SK-N-MC (cell line): ENCODE results near the gene IWS1.

Experiments
- EZH2 ChIP-seq: fragments of 200-600 bp; sonication (generic); IDR thresholded peaks from one replicate; pipeline ENCODE4 v1.6.1; 2017; ENCODE audit warnings: antibody characterized with exemption
- FOXP2 ChIP-seq: optimal IDR thresholded peaks from 2 replicates; pipeline ENCODE3; 2011; ENCODE audit warnings: mild to moderate bottlenecking, moderate library complexity; ENCODE audit not compliant: insufficient read depth; ENCODE audit errors: extremely low read length, control extremely low read depth
- POLR2AphosphoS5 ChIP-seq: IDR thresholded peaks from 2 replicates; pipeline ENCODE4 v1.6.1; 2012; ENCODE audit warnings: mild to moderate bottlenecking, low read depth, low read length, borderline replicate concordance

GRCh38 chr2:127526132-127527000 is at the start of gene IWS1:
- TF ChIP-seq POLR2AphosphoS5 (peak; percentile 86), EZH2 (no peak), FOXP2 (no peak)
